ENCODE results near the gene NCAPD3. TPM values are rescaled to one million over a fixed set of nuclear protein-coding genes. Genes with fewer than 3 reads are reported as not detected.
"Not testable (repeated sequence)": the region's sequence is repeated elsewhere in the genome, so short reads cannot be mapped to it uniquely, and the experiment has no call there.

The NCAPD3 gene
- total RNA-seq, 1 donor from 2014 or later = 20.4 TPM

DNA sequence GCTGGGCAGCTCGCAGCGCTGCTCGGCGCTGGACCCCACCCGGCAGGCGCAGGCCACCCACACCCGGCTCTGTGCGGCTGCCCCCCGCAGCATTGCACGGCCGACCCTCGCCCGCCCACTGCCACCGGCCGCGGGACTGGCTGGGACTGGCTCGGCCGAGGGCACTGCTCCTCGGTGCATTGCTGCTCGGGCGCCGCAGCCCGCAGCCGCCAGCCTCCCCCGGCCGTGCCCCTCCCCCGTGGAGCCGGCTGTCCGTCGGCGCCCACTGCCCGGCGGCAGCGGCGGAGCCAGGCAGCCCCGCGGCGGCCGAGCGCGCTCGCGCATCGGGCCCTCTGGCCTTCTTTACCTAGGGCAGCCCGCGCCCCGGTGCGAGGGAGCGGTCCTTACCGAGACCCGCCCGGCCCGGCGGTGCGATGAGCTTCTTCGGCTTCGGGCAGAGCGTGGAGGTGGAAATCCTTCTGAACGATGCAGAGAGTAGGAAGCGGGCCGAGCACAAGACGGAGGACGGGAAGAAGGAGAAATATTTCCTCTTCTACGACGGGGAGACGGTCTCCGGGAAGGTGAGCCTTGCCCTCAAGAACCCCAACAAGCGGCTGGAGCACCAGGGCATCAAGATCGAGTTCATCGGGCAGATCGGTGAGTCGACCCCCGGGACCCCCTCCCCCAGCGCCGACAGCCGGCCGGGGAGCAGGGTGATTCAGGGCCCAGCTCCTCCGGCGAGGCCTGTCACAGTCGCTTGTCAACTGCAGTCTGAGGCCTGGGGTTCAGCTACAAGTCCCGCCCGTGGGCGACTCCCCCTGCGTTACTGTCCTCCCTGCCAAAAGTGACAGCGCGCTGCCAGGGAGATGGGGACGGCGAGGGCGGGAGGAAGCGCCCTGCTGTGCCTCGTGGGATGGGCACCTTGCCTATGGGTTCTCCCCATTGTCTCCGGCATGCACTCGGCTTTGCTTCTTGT lies 1.2 kb upstream of the NCAPD3 start:
- DNase-seq (ENCODE audit: low spot score) = peak; percentile 61

DNA sequence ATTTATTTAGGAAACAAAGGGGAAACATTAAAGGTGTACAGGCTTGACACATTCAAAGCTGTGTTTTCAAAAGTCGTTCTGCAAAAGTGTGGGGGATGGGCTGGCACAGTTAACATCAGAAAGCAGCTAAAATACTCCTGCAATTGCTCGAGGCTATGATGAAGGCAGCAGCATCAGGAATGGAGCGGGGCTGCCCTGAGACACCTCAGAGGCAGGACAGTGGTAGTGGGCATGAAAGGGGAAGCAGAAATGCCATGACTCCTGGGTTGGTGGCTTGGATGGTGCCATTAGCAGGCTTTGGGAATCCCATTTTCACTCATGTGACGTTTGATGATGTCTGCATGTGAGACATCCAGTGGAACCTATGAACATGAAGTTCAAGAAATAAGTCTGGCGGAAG lies 646 bp downstream of the NCAPD3 start:
- DNase-seq (ENCODE audit: low spot score) = peak; percentile 25

DNA sequence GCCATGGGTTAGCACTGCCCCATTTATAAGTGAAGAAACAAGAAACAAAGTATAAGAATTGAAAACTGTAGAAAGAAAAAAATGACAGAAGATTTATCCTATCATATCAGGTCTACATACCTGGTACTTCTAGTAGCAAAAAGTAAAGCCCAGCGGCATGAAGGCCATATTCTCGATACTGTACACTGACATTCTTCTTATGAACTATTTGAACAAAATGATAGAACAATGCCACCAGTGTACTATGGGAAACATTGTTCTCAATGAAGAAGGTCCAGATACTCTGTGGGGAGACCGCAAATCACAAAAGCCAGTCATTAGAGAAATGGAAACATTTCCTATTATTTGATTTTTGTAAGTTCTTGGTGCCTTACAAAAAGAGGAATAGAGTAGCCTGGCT lies 7.0 kb downstream of the NCAPD3 start:
- no peak for DNase-seq (ENCODE audit: low spot score)

DNA sequence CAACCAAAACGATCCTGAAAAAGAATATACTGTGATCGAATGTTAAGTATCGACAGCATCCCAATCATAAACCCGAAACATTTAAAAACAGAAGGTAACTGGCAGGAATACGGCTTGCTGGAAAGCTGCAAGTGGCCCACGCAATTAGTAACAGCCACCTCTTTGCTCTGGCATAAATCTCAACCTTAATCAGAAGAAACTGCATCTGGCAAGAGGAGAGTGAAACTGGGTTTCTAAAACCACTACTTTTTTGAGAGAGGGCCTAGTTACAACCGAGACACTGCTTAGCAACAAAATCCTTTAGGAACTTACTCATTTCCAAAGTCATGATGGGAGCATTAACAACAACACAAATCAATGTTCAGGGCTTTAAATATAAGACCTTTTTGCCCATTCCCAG lies 7.9 kb downstream of the NCAPD3 start:
- DNase-seq (ENCODE audit: low spot score) = no peak

DNA sequence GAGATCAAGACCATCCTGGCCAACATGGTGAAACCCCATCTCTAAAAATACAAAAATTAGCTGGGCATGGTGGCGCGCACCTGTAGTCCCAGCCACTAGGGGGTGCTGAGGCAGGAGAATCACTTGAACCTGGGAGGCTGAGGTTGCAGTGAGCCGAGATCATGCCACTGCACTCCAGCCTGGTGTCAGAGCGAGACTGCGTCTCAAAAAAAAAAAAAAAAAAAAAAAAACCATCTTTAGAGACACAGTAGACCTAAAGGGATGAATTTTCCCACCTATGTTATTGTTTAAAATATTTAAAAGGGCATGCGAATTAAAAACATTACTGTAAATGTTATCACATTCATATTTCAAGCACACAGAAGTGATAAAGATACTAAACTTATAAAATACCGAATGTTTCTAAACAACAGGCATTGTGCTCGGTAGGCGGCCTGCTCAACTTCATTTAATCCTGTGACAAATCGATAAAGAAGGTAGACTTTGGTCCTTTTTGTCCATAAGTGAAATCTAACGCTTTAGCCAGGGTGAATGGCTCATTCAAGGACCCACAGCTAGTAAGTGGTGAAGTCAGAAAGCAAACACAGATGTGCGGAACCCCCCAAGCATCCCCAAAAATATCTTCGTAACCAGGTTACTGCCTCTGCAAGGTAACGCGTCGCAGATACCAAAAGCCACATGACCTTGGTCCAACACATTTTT lies 16.1 kb downstream of the NCAPD3 start:
- no peak for DNase-seq (ENCODE audit: low spot score)

DNA sequence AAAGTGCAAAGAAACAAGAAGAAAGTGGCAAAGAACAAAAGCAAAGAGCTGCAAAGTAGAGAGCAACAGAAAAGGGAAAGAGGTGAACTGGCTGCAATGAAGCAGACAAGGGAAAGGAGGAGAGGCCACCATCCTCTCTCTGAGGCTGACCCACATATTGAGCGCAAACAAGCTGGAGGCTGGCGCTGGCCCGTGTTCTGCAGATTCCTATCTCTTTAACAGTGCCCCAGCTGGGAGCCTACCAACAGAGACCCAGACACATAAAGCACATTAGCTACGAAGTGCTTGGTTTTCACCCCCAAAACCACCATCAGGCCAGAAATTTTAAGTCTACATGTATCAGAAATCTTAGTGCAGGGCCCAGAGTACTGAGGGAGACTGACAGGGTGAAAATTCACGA lies 17.6 kb downstream of the NCAPD3 start:
- no peak for DNase-seq (ENCODE audit: low spot score)

DNA sequence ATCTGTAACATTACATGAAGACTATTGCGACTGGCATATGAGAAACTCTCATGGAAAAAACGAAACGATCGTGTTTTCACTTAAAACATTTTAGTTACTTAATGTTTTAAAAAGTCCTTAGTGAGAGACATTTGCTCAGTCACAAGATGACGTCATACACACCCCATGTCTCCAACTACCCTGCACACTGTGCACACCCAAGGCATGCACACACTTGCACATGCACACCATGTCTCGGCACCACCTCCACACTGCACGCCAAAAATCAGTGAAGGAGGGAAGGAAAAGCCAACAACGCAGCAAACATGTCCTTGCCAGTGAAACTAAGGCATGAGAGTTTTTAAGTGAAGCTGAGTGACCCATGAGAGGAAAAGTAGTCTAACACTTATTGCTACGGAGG lies 18.0 kb downstream of the NCAPD3 start:
- DNase-seq (ENCODE audit: low spot score) = no peak

DNA sequence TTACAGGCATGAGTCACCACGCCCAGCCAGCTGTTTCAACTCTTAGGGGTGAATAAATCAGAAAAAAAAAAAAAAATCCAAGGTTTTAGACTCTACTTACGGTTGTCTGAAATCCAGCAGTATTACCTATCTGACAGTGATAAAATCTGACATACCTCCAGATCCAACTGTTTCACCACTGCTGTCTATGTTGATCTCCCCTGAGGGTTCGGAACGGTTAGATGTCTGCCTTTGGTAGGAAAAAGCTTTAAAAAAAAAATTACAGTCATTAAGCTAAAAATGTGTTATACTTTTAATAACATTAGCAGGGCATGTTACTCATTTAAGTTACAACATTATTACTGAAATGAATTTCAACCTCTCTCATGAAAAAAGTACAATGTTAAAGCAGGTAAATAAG lies 21.1 kb downstream of the NCAPD3 start:
- no peak for DNase-seq (ENCODE audit: low spot score)

DNA sequence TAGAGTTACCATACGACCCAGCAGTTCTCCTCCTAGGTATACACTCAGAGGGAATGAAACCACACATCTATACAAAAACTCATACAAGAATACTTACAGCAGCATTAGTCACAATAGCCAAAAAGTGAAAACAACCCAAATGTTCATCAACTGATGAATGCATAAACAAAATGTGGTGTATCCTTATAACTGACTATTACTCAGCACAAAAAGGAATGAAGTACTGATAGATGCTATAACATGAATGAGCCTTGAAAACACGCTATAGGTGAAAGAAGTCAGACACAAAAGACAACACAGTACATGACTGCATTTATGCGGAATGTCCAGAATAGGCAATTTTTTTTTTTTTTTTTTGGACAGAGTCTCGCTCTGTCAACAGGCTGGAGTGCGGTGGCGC lies 23.1 kb downstream of the NCAPD3 start:
- no peak for DNase-seq (ENCODE audit: low spot score)

DNA sequence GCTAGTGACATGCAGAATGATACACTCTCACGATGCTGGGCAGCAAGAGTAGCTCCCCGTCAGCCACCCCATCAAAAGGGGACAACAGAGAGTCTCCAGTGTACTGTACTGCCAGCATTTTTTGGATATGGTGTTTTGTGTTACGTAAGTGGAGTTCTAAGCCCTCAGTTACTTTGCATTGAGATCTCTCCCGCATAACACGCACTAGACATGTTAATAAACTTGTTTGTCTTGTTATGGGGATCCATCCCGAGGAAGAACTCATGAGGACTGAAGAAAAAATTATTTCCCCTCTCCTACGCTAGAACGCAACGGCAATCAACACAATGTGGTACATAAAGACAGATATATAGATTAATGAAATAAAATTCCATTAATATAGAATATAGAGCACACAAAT lies 24.2 kb downstream of the NCAPD3 start:
- no peak for DNase-seq (ENCODE audit: low spot score)

DNA sequence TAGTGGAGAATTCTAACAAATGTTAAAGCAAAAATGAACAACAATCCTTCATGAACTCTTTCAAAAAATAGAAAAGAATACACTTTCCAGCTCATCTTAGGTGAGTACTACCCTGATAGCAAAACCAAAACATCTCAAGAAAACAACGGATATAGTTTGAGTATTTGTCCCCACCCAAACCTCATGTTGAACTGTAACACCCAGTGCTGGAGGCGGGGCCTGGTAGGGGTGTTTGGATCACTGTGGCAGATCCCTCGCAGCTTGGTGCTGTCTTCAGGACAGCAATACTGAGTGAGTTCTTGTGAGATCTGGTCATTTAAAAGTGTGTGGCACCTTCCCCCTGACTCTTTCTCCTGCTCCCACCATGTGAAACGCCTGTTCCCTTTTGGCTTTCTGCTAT lies 27.0 kb downstream of the NCAPD3 start:
- DNase-seq (ENCODE audit: low spot score) = no peak

DNA sequence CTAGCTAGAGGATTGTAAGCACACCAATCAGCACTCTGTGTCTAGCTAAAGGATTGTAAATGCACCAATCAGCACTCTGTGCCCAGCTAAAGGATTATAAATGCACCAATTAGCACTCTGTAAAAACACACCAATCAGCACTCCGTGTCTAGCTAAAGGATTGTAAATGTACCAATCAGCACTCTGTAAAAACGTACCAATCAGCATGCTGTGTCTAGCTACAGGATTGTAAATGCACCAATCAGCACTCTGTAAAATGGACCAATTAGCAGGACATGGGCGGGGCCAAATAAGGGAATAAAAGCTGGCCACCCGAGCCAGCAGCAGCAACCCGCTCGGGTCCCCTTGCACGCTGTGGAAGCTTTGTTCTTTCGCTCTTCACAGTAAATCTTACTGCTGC lies 35.7 kb downstream of the NCAPD3 start:
- not testable (repeated sequence) for DNase-seq (ENCODE audit: low spot score)

DNA sequence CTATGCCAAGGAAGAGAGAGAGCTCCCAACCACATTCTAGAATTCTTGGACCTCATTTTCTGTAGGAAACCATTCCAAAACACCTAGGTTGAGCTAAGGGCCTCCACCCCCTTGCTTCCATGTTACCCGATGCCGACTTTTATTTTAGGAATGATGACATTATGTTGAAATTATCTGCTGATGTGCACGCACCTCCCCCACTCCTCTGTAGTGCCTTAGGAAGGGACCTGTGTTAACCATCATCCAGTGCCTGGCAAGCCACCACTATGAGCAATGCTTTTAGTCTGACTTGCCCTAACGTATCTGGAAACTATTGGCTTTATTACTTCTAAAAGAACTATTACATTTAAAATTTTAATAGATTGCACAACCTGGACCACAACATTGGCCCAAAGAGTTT lies 42.1 kb downstream of the NCAPD3 start:
- no peak for DNase-seq (ENCODE audit: low spot score)

DNA sequence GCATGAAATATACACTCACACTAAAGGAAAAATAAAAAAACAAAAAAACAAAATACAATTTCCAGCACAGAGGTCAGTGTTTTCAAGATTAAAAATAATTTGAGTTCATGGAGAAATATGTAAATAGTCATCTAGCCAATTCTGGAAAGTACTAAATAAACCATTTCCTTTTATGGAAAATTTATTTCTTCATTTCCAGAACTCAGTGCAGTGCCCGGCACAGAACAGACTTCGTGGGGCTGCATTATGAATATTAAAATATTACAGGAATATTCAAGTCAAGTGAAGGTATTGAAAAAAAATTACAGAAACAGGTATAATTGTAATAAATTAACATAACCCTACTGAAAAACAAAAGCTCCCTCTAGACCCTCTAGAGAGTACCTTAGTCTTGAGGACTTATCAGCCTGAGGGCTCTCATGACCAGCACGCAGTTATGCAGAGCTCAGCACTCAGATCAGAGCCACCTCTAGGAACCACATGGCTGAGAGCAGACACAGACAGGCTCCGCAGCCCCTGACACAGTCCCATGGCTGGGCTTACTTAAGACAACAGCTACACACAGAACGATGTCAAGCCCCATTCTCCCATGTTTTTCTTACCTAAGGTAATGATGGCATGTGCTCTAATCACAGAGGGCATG lies 45.6 kb downstream of the NCAPD3 start:
- no peak for DNase-seq (ENCODE audit: low spot score)

DNA sequence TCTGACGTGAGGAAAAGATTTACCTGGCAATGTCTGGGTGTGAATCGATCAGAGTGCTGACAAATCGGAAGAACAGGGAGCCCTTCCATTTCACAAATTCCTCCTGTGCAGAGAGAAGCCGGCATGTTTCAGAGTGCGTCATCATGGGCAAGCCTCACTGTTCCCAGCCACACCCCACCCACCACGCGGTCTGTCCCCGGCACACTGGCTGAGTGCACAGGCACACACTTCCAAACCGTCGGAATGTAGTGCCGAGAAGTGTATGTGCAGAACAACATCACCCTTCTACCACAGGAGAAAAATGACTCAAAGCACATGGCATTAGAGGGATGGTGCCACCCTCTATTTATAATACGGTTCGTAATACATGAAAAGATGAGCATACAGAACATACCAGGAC lies 47.5 kb downstream of the NCAPD3 start:
- no peak for DNase-seq (ENCODE audit: low spot score)

DNA sequence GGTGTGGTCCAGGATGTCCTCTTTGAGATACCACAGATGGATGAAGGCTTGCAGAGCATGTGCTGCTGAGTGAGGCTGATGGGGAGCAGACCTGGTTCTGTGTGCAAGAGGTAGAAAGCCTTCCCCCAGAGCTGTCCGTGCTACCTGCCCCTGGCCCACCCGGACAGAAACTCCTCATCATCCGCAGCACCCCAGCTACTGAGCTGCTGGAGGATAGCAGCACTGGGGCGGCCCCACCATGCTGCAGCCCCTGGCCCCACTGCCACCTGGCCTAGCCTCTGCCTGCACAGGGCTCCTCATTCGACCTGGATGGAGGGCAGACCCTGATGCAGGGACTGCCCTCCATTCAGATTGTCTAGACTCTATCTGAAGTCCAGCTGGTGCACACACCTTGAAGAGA lies 50.5 kb downstream of the NCAPD3 start:
- DNase-seq (ENCODE audit: low spot score) = no peak

DNA sequence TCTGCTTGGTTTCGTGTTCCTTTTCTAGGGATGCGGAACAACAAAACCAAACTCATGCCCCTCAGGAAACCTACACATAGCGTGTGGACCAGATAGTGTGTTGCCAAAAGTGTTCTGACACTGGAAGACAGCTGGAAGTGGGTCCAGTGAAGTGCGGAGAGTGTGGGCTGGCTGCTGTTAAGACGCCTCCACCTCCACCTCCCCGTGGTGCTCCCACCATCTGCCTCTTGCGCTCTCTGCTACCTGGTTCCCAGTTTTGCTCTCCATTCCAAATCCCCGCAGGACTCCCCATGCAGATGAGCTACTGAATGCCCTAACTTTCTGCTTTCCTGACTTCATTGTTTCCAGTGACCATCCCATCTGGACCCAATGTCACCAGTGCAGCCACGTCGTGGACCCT lies 51.8 kb downstream of the NCAPD3 start:
- no peak for DNase-seq (ENCODE audit: low spot score)

DNA sequence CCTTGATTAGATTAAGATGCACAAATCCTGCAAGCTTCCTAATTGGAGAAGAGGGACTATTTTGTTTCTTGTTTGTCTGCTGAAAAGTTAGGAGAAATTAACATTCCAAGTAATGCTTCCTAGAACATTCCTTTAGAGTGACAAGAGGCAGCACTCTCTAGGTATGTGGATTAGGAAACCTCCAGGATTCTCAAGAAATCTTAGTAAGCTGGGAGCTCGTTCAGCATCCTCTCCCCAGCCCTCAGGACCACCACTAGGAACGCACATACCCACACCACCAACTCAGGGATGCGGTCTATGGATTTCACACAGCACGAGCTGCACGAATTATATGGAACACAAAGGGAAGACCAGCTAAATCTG lies 52.9 kb downstream of the NCAPD3 start:
- DNase-seq (ENCODE audit: low spot score) = no peak

DNA sequence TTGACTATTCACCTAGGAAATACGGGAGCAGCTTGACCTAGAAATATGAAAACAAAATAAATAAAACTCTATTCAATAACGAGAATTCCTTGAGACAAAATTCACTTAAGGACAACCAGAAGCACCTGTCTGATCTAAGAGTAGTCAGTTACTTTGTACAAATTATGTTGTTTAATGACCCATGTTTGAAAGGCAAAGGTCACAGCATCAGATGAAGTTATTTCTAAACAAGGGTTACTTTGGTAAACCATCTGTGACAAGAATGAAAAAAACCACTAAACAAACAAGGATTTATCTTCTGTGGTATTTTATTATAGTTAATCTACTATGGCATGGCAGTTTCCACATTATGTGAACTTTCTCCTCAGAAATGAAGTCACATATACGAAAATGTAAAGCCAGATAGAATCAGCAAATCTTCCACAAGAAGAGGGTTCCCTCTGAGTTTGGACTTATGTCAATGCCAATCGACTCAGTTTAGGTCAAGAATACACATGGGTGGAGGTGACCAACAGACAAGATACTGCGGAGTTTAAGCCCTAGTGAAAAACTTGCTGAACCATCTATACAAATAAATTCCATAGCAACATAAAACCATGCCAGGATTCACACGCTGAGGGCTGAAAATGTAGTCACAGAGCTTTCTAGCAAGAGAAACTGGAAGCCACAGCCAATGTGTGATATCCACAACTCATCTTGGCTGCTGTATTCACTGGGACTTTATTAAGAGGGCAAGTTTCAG lies 53.4 kb downstream of the NCAPD3 start:
- no peak for DNase-seq (ENCODE audit: low spot score)

DNA sequence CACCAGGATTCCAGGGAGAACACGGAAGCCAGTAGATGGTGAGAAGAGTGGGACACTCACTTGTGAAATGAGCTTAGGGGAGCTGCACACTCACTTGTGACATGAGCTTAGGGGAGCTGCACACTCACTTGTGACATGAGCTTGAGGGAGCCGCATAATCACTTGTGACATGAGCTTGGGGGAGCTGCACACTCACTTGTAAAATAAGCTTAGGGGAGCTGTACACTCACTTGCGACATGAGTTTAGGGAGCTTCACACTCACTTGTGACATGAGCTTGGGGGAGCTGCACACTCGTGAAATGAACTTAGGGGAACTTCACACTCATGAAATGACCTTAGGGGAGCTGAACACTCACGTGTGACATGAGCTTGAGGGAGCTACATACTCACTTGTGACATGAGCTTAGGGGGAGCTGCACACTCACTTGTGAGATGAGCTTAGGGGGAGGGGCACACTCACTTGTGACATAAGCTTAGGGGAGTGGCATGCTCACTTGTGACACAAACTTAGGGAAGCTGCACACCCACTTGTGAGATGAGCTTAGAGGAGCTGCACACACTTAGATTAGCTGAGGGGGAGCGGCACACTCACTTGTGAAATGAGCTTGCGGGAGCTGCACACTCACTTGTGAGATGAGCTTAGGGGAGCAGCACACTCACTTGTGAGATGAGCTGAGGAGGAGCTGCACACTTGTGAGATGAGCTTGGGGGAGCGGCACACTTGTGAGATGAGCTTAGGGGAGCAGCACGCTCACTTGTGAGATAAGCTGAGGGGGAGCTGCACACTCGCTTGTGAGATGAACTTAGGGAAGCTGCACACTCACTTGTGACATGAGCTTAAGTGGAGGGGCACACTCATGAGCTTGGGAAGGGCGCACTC lies 59.0 kb downstream of the NCAPD3 start:
- no peak for DNase-seq (ENCODE audit: low spot score)

DNA sequence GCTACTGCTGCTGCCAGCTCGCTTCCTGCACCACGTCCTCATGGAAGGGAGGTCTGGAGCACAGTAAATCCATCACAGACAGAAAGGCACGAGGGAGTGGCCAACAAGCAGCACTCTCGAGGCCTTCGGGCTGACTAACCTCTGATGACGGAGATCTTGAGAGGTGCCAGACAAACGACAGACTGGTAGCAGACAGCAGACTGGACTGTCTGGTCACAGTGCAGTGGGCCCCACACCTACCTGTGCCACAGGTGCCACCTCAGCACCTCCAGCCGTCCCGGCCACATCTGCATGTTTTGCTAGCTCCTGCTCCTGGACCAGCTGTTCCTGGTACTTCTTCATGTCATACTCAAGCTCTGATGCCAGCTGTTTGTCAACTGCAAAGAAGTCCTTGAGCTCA lies 64.1 kb downstream of the NCAPD3 start:
- DNase-seq (ENCODE audit: low spot score) = no peak
